Measurements from ENCODE around the gene RUNX1. TPM values are rescaled to one million over a fixed set of nuclear protein-coding genes. Genes with fewer than 3 reads are reported as not detected.

RUNX1 gene
- total RNA-seq, 4 donors from 2014 or later, result 16.2 to 34.6 (median 26.4) TPM

DNA sequence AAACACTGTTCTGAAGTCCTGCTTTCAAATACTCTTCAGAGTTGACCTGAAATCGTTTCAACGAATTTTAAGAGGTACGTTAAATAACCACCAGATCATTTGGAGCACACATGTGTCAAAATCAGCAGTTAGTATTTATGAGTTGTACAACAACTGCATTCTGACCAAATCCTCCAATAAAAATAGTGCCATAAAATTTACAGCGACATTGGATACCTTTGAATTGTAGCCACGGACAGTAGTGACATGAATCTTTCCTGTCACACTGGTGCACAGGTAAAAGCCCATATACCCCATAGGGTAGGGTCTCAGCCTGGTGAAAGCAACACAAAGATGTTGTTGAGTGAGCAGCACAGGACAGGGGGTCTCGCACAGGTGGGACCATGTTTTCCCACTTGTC lies 258.8 kb downstream of the RUNX1 start:
- TF ChIP-seq, protein P1, sequence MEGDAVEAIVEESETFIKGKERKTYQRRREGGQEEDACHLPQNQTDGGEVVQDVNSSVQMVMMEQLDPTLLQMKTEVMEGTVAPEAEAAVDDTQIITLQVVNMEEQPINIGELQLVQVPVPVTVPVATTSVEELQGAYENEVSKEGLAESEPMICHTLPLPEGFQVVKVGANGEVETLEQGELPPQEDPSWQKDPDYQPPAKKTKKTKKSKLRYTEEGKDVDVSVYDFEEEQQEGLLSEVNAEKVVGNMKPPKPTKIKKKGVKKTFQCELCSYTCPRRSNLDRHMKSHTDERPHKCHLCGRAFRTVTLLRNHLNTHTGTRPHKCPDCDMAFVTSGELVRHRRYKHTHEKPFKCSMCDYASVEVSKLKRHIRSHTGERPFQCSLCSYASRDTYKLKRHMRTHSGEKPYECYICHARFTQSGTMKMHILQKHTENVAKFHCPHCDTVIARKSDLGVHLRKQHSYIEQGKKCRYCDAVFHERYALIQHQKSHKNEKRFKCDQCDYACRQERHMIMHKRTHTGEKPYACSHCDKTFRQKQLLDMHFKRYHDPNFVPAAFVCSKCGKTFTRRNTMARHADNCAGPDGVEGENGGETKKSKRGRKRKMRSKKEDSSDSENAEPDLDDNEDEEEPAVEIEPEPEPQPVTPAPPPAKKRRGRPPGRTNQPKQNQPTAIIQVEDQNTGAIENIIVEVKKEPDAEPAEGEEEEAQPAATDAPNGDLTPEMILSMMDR (IDR thresholded peaks at IDR 0.05; ENCODE audit: low read depth), result no peak

DNA sequence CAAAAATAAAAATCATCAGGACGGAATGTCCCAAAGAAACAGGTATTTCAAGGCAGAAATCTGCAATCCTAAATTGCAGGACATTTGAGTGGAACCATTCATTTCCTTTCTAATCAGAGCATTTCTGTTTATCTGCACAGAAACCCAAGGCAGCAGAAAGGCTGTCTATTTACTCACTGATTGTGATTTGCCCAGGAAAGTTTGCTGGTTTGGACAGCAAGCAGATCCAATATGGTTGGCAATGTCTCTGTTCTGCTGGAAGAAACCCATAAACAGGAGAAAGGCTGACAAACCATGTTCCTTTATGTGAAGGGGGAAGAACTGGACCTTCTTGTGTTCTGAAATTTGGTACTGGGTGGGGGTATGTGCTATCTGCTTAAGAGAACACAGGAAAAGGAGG lies 260.2 kb downstream of the RUNX1 start:
- TF ChIP-seq, protein P1 (IDR thresholded peaks at IDR 0.05; ENCODE audit: low read depth), result no peak

DNA sequence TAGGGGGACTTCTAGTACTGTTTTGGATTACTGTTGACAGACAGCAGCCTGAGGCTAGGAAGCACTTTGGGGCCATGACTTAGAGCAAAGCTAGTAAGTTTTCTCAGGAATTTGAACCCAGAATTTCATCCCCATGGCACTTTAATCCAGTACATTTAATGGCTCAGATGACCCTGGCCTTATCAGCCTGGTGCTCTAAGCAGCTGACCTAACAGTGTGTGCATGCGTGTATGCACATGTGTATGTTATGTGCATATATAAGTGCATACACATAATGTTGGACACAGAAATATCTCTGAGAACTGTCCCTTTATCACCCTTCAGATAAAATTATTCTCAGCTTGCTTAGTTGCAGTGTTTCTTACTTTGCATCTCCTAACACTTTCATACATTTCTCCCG lies 265.3 kb downstream of the RUNX1 start:
- TF ChIP-seq, protein P1 (IDR thresholded peaks at IDR 0.05; ENCODE audit: low read depth), result no peak

DNA sequence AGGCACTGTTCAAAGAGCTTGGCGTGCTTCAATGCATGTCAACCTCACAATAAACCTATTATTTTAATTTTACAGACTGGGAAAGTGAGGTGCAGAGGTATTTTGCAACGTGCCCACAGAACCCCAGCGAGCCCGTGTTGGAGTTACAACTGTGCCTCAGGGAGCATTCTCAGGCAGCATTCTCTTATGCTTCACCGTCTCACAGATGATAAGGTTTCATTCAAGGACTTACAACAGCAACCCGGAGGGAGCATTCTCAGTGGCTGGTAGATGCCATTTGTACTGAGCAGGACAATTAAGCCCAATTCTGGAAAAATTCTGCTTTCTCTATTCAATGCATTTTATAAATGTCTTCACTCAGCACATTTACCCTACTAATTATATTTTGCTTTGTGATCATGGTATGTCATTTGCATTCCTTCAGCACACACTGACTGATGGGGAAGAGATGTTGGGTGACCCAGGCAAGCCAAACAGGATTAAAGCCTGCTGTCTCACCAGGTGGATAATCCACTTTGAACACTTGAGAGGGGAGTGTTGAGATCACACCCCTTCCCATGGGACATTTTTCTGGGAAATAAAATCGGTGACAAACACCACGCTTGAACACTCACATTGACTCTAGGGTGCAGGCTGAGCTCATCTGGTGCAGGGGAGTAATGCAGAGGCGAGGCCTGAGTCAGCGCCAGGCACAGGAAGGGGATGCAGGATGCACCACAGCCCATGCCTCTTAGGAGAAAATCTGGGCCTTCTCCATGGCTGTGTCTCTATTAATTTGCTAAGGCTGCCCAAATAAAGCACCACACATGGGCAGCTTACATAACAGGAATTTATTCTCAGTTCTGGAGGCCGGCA lies 266.4 kb downstream of the RUNX1 start:
- TF ChIP-seq, protein P1 (IDR thresholded peaks at IDR 0.05; ENCODE audit: low read depth), result no peak

DNA sequence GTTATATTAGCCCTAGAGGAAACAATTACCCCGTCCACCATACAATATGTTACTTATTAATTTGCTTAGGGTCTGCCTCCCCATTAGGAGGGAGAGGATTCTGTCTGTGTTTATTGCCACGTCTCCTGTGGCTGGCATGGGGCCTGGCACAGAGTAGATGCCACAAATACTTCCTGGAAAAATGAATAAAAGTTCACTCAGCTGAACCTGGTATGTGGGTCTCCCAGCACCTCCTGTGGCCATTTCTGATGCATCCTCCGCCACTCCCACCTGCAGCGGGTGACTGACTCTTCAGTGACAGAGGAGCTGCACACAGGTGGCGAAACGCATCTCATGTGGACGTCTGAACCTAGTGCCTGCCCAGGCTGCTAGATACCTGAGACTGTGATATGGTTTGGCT lies 267.6 kb downstream of the RUNX1 start:
- TF ChIP-seq, protein P1 (IDR thresholded peaks at IDR 0.05; ENCODE audit: low read depth), result no peak

DNA sequence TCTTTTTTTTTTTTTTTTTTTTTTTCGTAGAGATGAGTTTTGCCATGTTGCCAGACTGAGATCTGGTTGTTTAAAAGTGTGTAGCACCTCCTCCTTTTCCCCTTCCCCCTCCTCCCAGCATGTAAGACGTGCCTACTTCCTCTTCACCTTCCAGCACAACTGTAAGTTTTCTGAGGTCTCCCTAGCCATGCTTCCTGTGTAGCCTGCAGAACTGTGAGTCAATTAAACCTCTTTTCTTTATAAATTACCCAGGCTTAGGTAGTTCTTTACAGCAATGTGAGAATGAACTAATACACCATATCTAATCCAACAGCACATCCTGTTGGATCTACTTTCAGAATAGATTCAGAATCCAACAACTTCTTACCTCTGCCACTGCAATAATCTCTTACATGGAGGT lies 269.2 kb downstream of the RUNX1 start:
- TF ChIP-seq, protein P1 (IDR thresholded peaks at IDR 0.05; ENCODE audit: low read depth), result no peak

DNA sequence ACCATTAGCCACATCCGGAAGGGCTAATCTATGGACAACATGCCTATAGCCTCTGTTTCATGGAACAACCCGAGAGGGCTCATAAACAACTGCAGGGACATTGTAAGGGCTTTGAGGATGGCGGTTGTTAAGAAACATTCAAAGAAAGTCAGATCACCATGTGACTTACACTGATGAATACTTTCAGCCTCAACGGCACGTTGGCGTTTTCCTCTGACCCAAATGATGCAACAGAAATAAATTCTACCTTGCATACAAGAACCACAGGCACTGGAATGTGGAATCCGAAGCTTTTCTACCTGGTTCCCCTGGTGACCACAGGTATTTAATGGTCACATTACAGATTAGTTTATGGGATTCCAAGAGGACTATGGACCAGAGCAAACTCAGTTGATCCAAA lies 273.3 kb downstream of the RUNX1 start:
- TF ChIP-seq, protein P1 (IDR thresholded peaks at IDR 0.05; ENCODE audit: low read depth), result no peak

Measured in subcutaneous adipose tissue (tissue), 4 donors.